Measurements from ENCODE around the gene KLHDC8B. TPM values are rescaled to one million over a fixed set of nuclear protein-coding genes. Genes with fewer than 3 reads are reported as not detected.

Gene KLHDC8B
- total and polyA plus RNA-seq, 2 experiments from 2014 or later: 72.0 to 86.4 TPM

DNA sequence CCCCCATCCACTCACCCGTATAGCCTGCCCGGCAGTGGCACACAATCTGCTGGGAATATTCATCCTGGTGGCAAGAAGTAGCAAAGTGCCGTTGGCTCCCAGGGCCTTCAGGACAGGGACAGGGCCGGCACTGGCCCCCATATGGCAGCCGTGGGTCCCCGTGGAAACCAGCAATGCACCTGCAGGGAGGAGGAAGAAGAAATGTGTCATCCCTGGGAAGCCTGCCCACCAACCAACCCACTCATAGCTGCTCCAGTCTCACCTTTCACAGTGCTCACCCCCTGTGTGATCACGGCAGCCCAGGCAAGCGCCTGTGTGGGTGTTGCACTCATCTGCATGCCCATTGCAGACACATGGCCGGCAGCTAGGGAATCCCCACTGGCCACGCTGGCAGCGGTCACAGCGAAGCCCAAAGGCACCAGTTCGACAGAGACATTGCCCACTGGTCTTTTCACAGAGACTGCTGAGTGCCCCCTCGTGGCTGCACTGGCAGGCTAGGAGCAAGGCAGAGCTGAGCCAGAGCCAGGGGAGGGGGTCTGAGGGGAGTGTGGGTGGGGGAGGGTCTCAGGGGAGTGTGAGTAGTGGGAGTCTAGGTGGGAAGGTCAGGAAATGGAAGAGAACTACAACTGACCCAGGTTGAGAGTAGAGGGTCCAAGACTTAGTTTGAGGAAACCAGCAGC is 46.3 kb upstream of the KLHDC8B start:
- Histone ChIP-seq H2AFZ (no peak overlapping the region), H3K4me1 (ENCODE audit: insufficient read depth) (no peaks in the 10 kb centered on the region), H3K4me3 (no peak overlapping the region), H3K9me2 (replicated peaks; ENCODE audit: insufficient read depth) (no peaks in the 10 kb centered on the region), H3K4me2 (no peak overlapping the region), H4K20me1 (ENCODE audit: insufficient read depth, poor library complexity, severe bottlenecking) (no peaks in the 10 kb centered on the region), H3K27me3 (no peaks in the 10 kb centered on the region), H3K27ac (no peak overlapping the region), H3K36me3 (replicated peaks; ENCODE audit: insufficient read depth, low read depth) (no peaks in the 10 kb centered on the region), H3K79me2 (peaks cover 2% of the 10 kb centered on the region), H3K9me3 (ENCODE audit: low read depth) (no peaks in the 10 kb centered on the region)
- TF ChIP-seq, protein P1, sequence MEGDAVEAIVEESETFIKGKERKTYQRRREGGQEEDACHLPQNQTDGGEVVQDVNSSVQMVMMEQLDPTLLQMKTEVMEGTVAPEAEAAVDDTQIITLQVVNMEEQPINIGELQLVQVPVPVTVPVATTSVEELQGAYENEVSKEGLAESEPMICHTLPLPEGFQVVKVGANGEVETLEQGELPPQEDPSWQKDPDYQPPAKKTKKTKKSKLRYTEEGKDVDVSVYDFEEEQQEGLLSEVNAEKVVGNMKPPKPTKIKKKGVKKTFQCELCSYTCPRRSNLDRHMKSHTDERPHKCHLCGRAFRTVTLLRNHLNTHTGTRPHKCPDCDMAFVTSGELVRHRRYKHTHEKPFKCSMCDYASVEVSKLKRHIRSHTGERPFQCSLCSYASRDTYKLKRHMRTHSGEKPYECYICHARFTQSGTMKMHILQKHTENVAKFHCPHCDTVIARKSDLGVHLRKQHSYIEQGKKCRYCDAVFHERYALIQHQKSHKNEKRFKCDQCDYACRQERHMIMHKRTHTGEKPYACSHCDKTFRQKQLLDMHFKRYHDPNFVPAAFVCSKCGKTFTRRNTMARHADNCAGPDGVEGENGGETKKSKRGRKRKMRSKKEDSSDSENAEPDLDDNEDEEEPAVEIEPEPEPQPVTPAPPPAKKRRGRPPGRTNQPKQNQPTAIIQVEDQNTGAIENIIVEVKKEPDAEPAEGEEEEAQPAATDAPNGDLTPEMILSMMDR (IDR thresholded peaks at IDR 0.05; ENCODE audit: poor library complexity): no peak
- TF ChIP-seq EZH2phosphoT487 (IDR thresholded peaks at IDR 0.05; ENCODE audit: low read depth, severe bottlenecking, unreplicated experiment): no peak
- no peak for TF ChIP-seq EZH2 (IDR thresholded peaks at IDR 0.05; ENCODE audit: borderline replicate concordance)
- DNase-seq (ENCODE audit: low spot score): no peak
- WGBS (ENCODE audit: low lambda C conversion rate, missing lambda C conversion rate): 92% methylated on average over 14 of the region's 14 CpGs

DNA sequence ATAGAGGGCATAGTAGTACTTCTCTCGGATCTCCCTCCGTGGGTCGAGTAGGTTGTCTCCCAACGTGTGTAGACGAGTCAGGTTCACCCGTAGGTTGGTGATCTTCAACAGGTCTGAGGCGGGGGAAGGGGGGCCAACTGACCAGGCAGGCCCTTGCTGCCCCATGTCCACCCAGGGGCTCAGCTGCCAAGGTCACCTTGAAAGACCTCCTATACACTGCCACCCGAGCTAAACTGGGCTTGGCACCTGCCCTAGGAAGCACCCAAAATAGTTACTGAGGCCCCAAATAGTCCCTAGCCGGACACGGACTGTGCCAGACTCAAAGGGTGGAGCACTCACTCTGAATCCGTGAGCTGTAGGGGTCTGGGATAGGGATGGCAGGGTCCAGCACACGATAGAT is 40.4 kb upstream of the KLHDC8B start:
- Histone ChIP-seq H3K9me3 (ENCODE audit: low read depth) (no peaks in the 10 kb centered on the region), H3K9me2 (replicated peaks; ENCODE audit: insufficient read depth) (no peaks in the 10 kb centered on the region), H4K20me1 (ENCODE audit: insufficient read depth, poor library complexity, severe bottlenecking) (no peaks in the 10 kb centered on the region), H2AFZ (no peak overlapping the region), H3K4me3 (no peak overlapping the region), H3K4me1 (ENCODE audit: insufficient read depth) (peaks cover 19% of the 10 kb centered on the region), H3K79me2 (peaks cover 28% of the 10 kb centered on the region), H3K27ac (no peak overlapping the region), H3K36me3 (replicated peaks; ENCODE audit: insufficient read depth, low read depth) (no peaks in the 10 kb centered on the region), H3K27me3 (no peaks in the 10 kb centered on the region), H3K4me2 (peak overlapping the region; percentile 99)
- TF ChIP-seq, protein P1 (IDR thresholded peaks at IDR 0.05; ENCODE audit: poor library complexity): no peak
- DNase-seq (ENCODE audit: low spot score): no peak
- 95% methylated on average over 12 of the region's 12 CpGs for WGBS (ENCODE audit: low lambda C conversion rate, missing lambda C conversion rate)

DNA sequence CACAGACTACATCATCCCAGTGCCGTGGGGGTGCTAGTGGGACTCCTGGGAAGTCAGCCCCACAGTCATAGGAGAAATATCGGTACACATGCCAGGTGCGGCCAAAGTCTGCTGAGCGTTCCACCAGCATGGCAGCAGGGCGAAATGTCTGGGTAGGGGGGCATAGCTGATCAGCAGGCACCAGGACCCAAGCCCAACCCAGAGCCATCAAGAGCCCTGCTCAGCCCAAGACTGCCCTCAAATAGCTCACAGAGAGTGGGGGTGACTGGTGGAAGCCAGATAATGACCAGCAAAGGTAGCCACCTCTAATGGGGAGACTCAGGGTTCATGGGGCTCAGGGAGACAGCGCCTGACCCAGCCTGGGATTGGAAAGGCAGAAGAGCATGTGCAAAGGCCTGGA is 39.8 kb upstream of the KLHDC8B start:
- Histone ChIP-seq H3K9me3 (ENCODE audit: low read depth) (no peaks in the 10 kb centered on the region), H3K4me3 (peak overlapping the region; percentile 99), H3K9me2 (replicated peaks; ENCODE audit: insufficient read depth) (no peaks in the 10 kb centered on the region), H3K27ac (peak overlapping the region; percentile 99), H4K20me1 (ENCODE audit: insufficient read depth, poor library complexity, severe bottlenecking) (no peaks in the 10 kb centered on the region), H3K4me1 (ENCODE audit: insufficient read depth) (peaks cover 19% of the 10 kb centered on the region), H2AFZ (no peak overlapping the region), H3K36me3 (replicated peaks; ENCODE audit: insufficient read depth, low read depth) (no peaks in the 10 kb centered on the region), H3K79me2 (peaks cover 28% of the 10 kb centered on the region), H3K4me2 (peak overlapping the region; percentile 99), H3K27me3 (no peaks in the 10 kb centered on the region)
- WGBS (ENCODE audit: low lambda C conversion rate, missing lambda C conversion rate): 94% methylated on average over 6 of the region's 6 CpGs
- TF ChIP-seq EZH2 (IDR thresholded peaks at IDR 0.05; ENCODE audit: borderline replicate concordance) (no peak), EZH2phosphoT487 (IDR thresholded peaks at IDR 0.05; ENCODE audit: low read depth, severe bottlenecking, unreplicated experiment) (no peak)
- TF ChIP-seq, protein P1 (IDR thresholded peaks at IDR 0.05; ENCODE audit: poor library complexity): no peak
- no peak for DNase-seq (ENCODE audit: low spot score)

Measured in hepatocyte (in vitro differentiated cells).